ENCODE data around the gene SERTAD4. TPM values are rescaled to one million over a fixed set of nuclear protein-coding genes. Genes with fewer than 3 reads are reported as not detected.

Gene SERTAD4
- total and polyA plus RNA-seq, 4 donors = under 0.01 to 0.02 (median under 0.01) TPM; not detected in 1

DNA sequence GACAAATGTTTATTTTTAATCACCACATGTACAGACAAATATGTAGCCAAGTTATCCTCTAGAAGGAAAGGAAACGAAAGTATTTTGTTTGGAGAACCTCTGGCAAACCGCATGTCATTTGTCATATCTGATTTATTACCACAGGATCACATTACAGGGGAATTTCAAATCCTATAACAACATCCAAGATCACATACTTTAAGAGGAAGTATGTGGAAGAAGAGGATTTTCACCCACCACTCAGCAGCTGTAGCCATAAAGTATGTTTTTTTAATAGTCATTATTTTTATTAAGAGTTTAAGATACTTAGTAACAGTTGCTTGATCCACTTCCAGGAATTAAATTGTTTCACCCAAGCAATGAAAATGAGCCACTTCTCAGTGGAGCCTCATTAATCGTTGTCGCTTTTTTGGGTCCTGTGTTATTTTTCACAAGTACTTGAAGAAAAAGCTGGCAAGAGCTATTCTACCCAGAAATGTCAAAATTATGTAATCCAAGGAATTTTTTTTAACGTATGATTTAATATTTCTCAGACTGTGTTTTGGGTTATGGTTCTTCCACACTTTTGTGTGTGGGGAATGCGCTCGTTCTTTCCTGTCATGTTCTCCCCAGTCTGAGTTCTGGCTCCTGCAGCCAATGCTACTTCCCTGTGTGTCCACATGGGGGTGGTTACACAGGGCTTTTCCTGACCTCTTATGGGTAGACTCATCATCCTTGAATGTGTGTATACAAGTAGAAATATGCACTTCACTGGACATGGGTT is 6.9 kb downstream of the SERTAD4 start:
- Histone ChIP-seq H3K9ac (ENCODE audit: low read depth in 1 of 2, low read length in 2 of 2) (no peak overlapping the region), H3K36me3 (ENCODE audit: control insufficient read depth in 4 of 4, insufficient read depth in 3 of 4, low read depth in 1 of 4, low read length in 3 of 4) (no peaks in the 10 kb centered on the region), H3K27ac (ENCODE audit: low read depth in 1 of 2, low read length in 2 of 2) (no peak overlapping the region), H3K9me3 (ENCODE audit: control insufficient read depth in 4 of 4, low read length in 3 of 4) (no peaks in the 10 kb centered on the region), H3K27me3 (ENCODE audit: control insufficient read depth in 4 of 4, insufficient read depth in 4 of 4, low read length in 3 of 4) (peaks cover 0 to 17% (median 4%) of the 10 kb centered on the region in 4 donors), H3K4me3 (ENCODE audit: low read depth in 1 of 3, low read length in 3 of 3) (no peak overlapping the region), H3K4me1 (ENCODE audit: control insufficient read depth in 4 of 4, insufficient read depth in 4 of 4, low read length in 3 of 4) (no peaks in the 10 kb centered on the region)
- TF ChIP-seq FOXA2 (IDR thresholded peaks at IDR 0.05) (no peak), RAD21 (IDR thresholded peaks at IDR 0.05) (peak in 1 of 2 donors; percentile 33)
- TF ChIP-seq, protein P1, sequence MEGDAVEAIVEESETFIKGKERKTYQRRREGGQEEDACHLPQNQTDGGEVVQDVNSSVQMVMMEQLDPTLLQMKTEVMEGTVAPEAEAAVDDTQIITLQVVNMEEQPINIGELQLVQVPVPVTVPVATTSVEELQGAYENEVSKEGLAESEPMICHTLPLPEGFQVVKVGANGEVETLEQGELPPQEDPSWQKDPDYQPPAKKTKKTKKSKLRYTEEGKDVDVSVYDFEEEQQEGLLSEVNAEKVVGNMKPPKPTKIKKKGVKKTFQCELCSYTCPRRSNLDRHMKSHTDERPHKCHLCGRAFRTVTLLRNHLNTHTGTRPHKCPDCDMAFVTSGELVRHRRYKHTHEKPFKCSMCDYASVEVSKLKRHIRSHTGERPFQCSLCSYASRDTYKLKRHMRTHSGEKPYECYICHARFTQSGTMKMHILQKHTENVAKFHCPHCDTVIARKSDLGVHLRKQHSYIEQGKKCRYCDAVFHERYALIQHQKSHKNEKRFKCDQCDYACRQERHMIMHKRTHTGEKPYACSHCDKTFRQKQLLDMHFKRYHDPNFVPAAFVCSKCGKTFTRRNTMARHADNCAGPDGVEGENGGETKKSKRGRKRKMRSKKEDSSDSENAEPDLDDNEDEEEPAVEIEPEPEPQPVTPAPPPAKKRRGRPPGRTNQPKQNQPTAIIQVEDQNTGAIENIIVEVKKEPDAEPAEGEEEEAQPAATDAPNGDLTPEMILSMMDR (IDR thresholded peaks at IDR 0.05; ENCODE audit: low read depth, low read length, missing input control) = peak; percentile 25
- 57% methylated on average over 7 of the region's 7 CpGs for WGBS
- DNase-seq (ENCODE audit: low spot score) = no peak

- Histone ChIP-seq H3K27me3 (ENCODE audit: control insufficient read depth in 4 of 4, insufficient read depth in 4 of 4, low read length in 3 of 4) (peaks cover 0 to 13% (median 2%) of the 10 kb centered on the region in 4 donors), H3K4me1 (ENCODE audit: control insufficient read depth in 4 of 4, insufficient read depth in 4 of 4, low read length in 3 of 4) (no peaks in the 10 kb centered on the region), H3K9me3 (ENCODE audit: control insufficient read depth in 4 of 4, low read length in 3 of 4) (no peaks in the 10 kb centered on the region), H3K27ac (ENCODE audit: low read depth in 1 of 2, low read length in 2 of 2) (no peak overlapping the region), H3K9ac (ENCODE audit: low read depth in 1 of 2, low read length in 2 of 2) (no peak overlapping the region), H3K36me3 (ENCODE audit: control insufficient read depth in 4 of 4, insufficient read depth in 3 of 4, low read depth in 1 of 4, low read length in 3 of 4) (no peaks in the 10 kb centered on the region), H3K4me3 (ENCODE audit: low read depth in 1 of 3, low read length in 3 of 3) (no peak overlapping the region)
- TF ChIP-seq FOXA1 (IDR thresholded peaks at IDR 0.05) (no peak), ZBTB33 (IDR thresholded peaks at IDR 0.05) (no peak), NR2F2 (IDR thresholded peaks at IDR 0.05) (no peak), YY1 (IDR thresholded peaks at IDR 0.05) (no peak), HNF4G (IDR thresholded peaks at IDR 0.05) (no peak)
- no peak for DNase-seq (ENCODE audit: low spot score)
- WGBS = 79% methylated on average over 5 of the region's 5 CpGs
These were observed 8.5 kb downstream of the SERTAD4 start for GRCh38 chr1:210241121-210241520.

GRCh38 chr1:210244746-210245367 is 12.3 kb downstream of the SERTAD4 start:
- Histone ChIP-seq H3K27ac (ENCODE audit: low read depth in 1 of 2, low read length in 2 of 2) (no peak overlapping the region), H3K9ac (ENCODE audit: low read depth in 1 of 2, low read length in 2 of 2) (no peak overlapping the region), H3K36me3 (ENCODE audit: control insufficient read depth in 4 of 4, insufficient read depth in 3 of 4, low read depth in 1 of 4, low read length in 3 of 4) (no peaks in the 10 kb centered on the region), H3K9me3 (ENCODE audit: control insufficient read depth in 4 of 4, low read length in 3 of 4) (no peaks in the 10 kb centered on the region), H3K27me3 (ENCODE audit: control insufficient read depth in 4 of 4, insufficient read depth in 4 of 4, low read length in 3 of 4) (peaks cover 0 to 21% (median 4%) of the 10 kb centered on the region in 4 donors), H3K4me3 (ENCODE audit: low read depth in 1 of 3, low read length in 3 of 3) (no peak overlapping the region), H3K4me1 (ENCODE audit: control insufficient read depth in 4 of 4, insufficient read depth in 4 of 4, low read length in 3 of 4) (no peaks in the 10 kb centered on the region)
- 79% methylated on average over 6 of the region's 6 CpGs for WGBS
- DNase-seq (ENCODE audit: low spot score) = no peak
- TF ChIP-seq TAF1 (conservative IDR thresholded peaks at IDR 0.05) = no peak
- TF ChIP-seq REST (IDR thresholded peaks at IDR 0.05) = no peak
- no peak for TF ChIP-seq RAD21 (IDR thresholded peaks at IDR 0.05)
- no peak for TF ChIP-seq HNF4A (conservative IDR thresholded peaks at IDR 0.05)
- TF ChIP-seq FOXA1 (IDR thresholded peaks at IDR 0.05) = no peak
- TF ChIP-seq HNF4G (IDR thresholded peaks at IDR 0.05) = no peak
- no peak for TF ChIP-seq YY1 (IDR thresholded peaks at IDR 0.05)
- no peak for TF ChIP-seq ATF3 (IDR thresholded peaks at IDR 0.05)
- TF ChIP-seq, protein P1 (IDR thresholded peaks at IDR 0.05; ENCODE audit: low read depth, low read length, missing input control) = no peak
- TF ChIP-seq GABPA (IDR thresholded peaks at IDR 0.05 in 1 of 2, conservative IDR thresholded peaks at IDR 0.05 in 1 of 2) = no peak
- TF ChIP-seq MAX (IDR thresholded peaks at IDR 0.05) = no peak
- TF ChIP-seq NR2F2 (IDR thresholded peaks at IDR 0.05) = no peak
- no peak for TF ChIP-seq EGR1 (IDR thresholded peaks at IDR 0.05; ENCODE audit: low read depth in 2 of 2)
